HUDEP-2 (cell line): ENCODE measurements around the gene JADE1.

Experiments
- DNase-seq, 76 experiments: peaks; one replicate each; lab custom pipeline; 2025; ENCODE audit not compliant: unreplicated experiment in 76 of 76; lab: John Stamatoyannopoulos, UW

JADE1 gene

GRCh38 chr4:128810331-128810870 lies 901 bp downstream of the JADE1 start:
- DNase-seq: peak in 47 of 76 experiments; percentile 1 to 62 (median 37)

GRCh38 chr4:128810871-128811570 lies 1.5 kb downstream of the JADE1 start:
- peak in 73 of 76 experiments; percentile 26 to 87 (median 63) for DNase-seq

GRCh38 chr4:128811571-128812441 lies 2.3 kb downstream of the JADE1 start:
- DNase-seq: peak in 75 of 76 experiments; percentile 41 to 90 (median 83)

GRCh38 chr4:128812442-128813235 lies 3.1 kb downstream of the JADE1 start:
- DNase-seq: peak in 39 of 76 experiments; percentile 4 to 65 (median 37)

- DNase-seq: no peak
Observed at GRCh38 chr4:128813965-128814364, 4.5 kb downstream of the JADE1 start.

GRCh38 chr4:128818442-128818841 lies 8.9 kb downstream of the JADE1 start:
- no peak for DNase-seq

- peak in 2 of 76 experiments; percentile 9 to 10 for DNase-seq
Observed at GRCh38 chr4:128819082-128819742, 9.7 kb downstream of the JADE1 start.

- no peak for DNase-seq
Observed at GRCh38 chr4:128820671-128821070, 11.2 kb downstream of the JADE1 start.

GRCh38 chr4:128821151-128821550 lies 11.7 kb downstream of the JADE1 start:
- peak in 1 of 76 experiments; percentile 1 for DNase-seq

- DNase-seq: no peak
Observed at GRCh38 chr4:128823025-128823661, 13.6 kb downstream of the JADE1 start.

GRCh38 chr4:128825226-128825625 lies 15.7 kb downstream of the JADE1 start:
- DNase-seq: peak in 17 of 76 experiments; percentile 1 to 32 (median 10)

- no peak for DNase-seq
Observed at GRCh38 chr4:128827296-128827695, 17.8 kb downstream of the JADE1 start.

GRCh38 chr4:128830906-128831503 lies 21.5 kb downstream of the JADE1 start:
- DNase-seq: no peak

GRCh38 chr4:128831531-128832242 lies 22.2 kb downstream of the JADE1 start:
- no peak for DNase-seq

GRCh38 chr4:128832243-128832625 lies 22.7 kb downstream of the JADE1 start:
- no peak for DNase-seq

GRCh38 chr4:128835498-128836222 lies 26.2 kb downstream of the JADE1 start:
- peak in 45 of 76 experiments; percentile 1 to 58 (median 24) for DNase-seq

GRCh38 chr4:128837198-128837597 lies 27.7 kb downstream of the JADE1 start:
- no peak for DNase-seq

GRCh38 chr4:128837679-128838078 lies 28.2 kb downstream of the JADE1 start:
- DNase-seq: no peak
